ENCODE results near the gene SOCS2.

DNA sequence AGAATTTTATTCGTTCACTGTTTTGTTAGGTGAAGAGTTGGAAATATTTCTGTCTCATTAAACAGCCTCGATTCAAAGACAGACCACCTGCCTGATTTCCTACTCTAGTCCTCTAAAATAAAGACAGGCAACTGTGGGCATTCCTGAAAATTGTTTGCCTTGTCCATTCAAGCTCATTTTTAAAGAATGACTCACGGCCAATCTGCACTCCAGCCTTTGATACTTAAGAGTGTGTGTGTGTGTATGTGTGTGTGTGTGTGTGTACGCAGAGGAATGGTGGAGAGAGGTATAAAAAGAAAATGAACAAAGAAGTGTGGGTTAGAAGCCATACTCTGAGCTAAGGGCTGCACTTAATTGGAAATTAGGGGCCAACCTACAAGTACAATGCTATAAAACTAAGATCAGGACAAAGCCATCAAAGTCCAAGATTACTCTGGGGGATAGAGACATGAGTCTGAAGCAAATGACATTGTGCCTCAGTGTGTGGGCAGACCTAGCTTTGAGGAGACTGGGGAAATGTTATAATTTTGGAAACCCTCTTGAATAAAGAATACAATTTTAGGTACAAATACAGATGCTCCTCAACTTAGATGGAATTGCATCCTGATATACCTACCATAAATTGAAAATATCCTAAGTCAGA, 45.6 kb upstream of the SOCS2 start:
- TF ChIP-seq POLR2A (IDR thresholded peaks at IDR 0.05), result no peak
- TF ChIP-seq, protein P1, sequence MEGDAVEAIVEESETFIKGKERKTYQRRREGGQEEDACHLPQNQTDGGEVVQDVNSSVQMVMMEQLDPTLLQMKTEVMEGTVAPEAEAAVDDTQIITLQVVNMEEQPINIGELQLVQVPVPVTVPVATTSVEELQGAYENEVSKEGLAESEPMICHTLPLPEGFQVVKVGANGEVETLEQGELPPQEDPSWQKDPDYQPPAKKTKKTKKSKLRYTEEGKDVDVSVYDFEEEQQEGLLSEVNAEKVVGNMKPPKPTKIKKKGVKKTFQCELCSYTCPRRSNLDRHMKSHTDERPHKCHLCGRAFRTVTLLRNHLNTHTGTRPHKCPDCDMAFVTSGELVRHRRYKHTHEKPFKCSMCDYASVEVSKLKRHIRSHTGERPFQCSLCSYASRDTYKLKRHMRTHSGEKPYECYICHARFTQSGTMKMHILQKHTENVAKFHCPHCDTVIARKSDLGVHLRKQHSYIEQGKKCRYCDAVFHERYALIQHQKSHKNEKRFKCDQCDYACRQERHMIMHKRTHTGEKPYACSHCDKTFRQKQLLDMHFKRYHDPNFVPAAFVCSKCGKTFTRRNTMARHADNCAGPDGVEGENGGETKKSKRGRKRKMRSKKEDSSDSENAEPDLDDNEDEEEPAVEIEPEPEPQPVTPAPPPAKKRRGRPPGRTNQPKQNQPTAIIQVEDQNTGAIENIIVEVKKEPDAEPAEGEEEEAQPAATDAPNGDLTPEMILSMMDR (IDR thresholded peaks at IDR 0.05), result no peak
